ENCODE data around the gene GNAT3.

Gene GNAT3

GRCh38 chr7:80449836-80450235 is 62.0 kb downstream of the GNAT3 start:
- peaks cover 7% of the 10 kb centered on the region for H3K9me3 Mint-ChIP-seq
- no peaks in the 10 kb centered on the region for H3K4me1 Mint-ChIP-seq
- H3K27ac Mint-ChIP-seq (ENCODE audit: low read depth), result no peak overlapping the region
- DNase-seq (ENCODE audit: low spot score in 2 of 2) (no peak), ATAC-seq (replicated peaks; ENCODE audit: extremely low read depth, poor library complexity, severe bottlenecking) (no peak)
- H3K27me3 Mint-ChIP-seq, result no peaks in the 10 kb centered on the region
- no peak overlapping the region for H3K4me3 Mint-ChIP-seq
- H3K36me3 Mint-ChIP-seq (ENCODE audit: insufficient read depth), result no peaks in the 10 kb centered on the region

- H3K4me3 Mint-ChIP-seq, result no peak overlapping the region
- peaks cover 24% of the 10 kb centered on the region for H3K9me3 Mint-ChIP-seq
- H3K36me3 Mint-ChIP-seq (ENCODE audit: insufficient read depth), result no peaks in the 10 kb centered on the region
- ATAC-seq (replicated peaks; ENCODE audit: extremely low read depth, poor library complexity, severe bottlenecking) (no peak), DNase-seq (ENCODE audit: low spot score in 2 of 2) (no peak)
- H3K27me3 Mint-ChIP-seq, result no peaks in the 10 kb centered on the region
- no peaks in the 10 kb centered on the region for H3K4me1 Mint-ChIP-seq
- no peak overlapping the region for H3K27ac Mint-ChIP-seq (ENCODE audit: low read depth)
Measured at GRCh38 chr7:80445351-80445750, 66.5 kb downstream of the GNAT3 start.

GRCh38 chr7:80444811-80445210 is 67.1 kb downstream of the GNAT3 start:
- Mint-ChIP-seq H3K4me1 (no peaks in the 10 kb centered on the region), H3K27me3 (no peaks in the 10 kb centered on the region), H3K9me3 (peaks cover 25% of the 10 kb centered on the region), H3K4me3 (no peak overlapping the region), H3K27ac (ENCODE audit: low read depth) (no peak overlapping the region), H3K36me3 (ENCODE audit: insufficient read depth) (no peaks in the 10 kb centered on the region)
- no peak for ATAC-seq (replicated peaks; ENCODE audit: extremely low read depth, poor library complexity, severe bottlenecking)
- DNase-seq (ENCODE audit: low spot score in 2 of 2), result no peak

- ATAC-seq (replicated peaks; ENCODE audit: extremely low read depth, poor library complexity, severe bottlenecking), result no peak
- H3K4me3 Mint-ChIP-seq, result no peak overlapping the region
- no peaks in the 10 kb centered on the region for H3K4me1 Mint-ChIP-seq
- no peak overlapping the region for H3K27ac Mint-ChIP-seq (ENCODE audit: low read depth)
- no peaks in the 10 kb centered on the region for H3K36me3 Mint-ChIP-seq (ENCODE audit: insufficient read depth)
- peaks cover 20% of the 10 kb centered on the region for H3K9me3 Mint-ChIP-seq
- no peak for DNase-seq (ENCODE audit: low spot score in 2 of 2)
- H3K27me3 Mint-ChIP-seq, result no peaks in the 10 kb centered on the region
Measured at GRCh38 chr7:80443325-80443724, 68.5 kb downstream of the GNAT3 start.

- Mint-ChIP-seq H3K27me3 (no peaks in the 10 kb centered on the region), H3K36me3 (ENCODE audit: insufficient read depth) (no peaks in the 10 kb centered on the region), H3K4me3 (no peak overlapping the region), H3K4me1 (no peaks in the 10 kb centered on the region), H3K27ac (ENCODE audit: low read depth) (no peak overlapping the region), H3K9me3 (peaks cover 20% of the 10 kb centered on the region)
- no peak for ATAC-seq (replicated peaks; ENCODE audit: extremely low read depth, poor library complexity, severe bottlenecking)
- no peak for DNase-seq (ENCODE audit: low spot score in 2 of 2)
Measured at GRCh38 chr7:80440883-80441282, 71.0 kb downstream of the GNAT3 start.

- DNase-seq (ENCODE audit: low spot score in 2 of 2) (no peak), ATAC-seq (replicated peaks; ENCODE audit: extremely low read depth, poor library complexity, severe bottlenecking) (no peak)
- Mint-ChIP-seq H3K27ac (ENCODE audit: low read depth) (no peak overlapping the region), H3K36me3 (ENCODE audit: insufficient read depth) (no peaks in the 10 kb centered on the region), H3K27me3 (no peaks in the 10 kb centered on the region), H3K4me1 (no peaks in the 10 kb centered on the region), H3K4me3 (no peak overlapping the region), H3K9me3 (peaks cover 20% of the 10 kb centered on the region)
Measured at GRCh38 chr7:80439894-80440821, 71.7 kb downstream of the GNAT3 start.

GRCh38 chr7:80435521-80435920 is 76.3 kb downstream of the GNAT3 start:
- ATAC-seq (replicated peaks; ENCODE audit: extremely low read depth, poor library complexity, severe bottlenecking) (no peak), DNase-seq (ENCODE audit: low spot score in 2 of 2) (no peak)
- no peak overlapping the region for H3K4me3 Mint-ChIP-seq
- H3K27me3 Mint-ChIP-seq, result no peaks in the 10 kb centered on the region
- no peak overlapping the region for H3K27ac Mint-ChIP-seq (ENCODE audit: low read depth)
- H3K9me3 Mint-ChIP-seq, result peaks cover 26% of the 10 kb centered on the region
- peaks cover 1% of the 10 kb centered on the region for H3K36me3 Mint-ChIP-seq (ENCODE audit: insufficient read depth)
- no peaks in the 10 kb centered on the region for H3K4me1 Mint-ChIP-seq

GRCh38 chr7:80434047-80434446 is 77.8 kb downstream of the GNAT3 start:
- Mint-ChIP-seq H3K27ac (ENCODE audit: low read depth) (no peak overlapping the region), H3K36me3 (ENCODE audit: insufficient read depth) (peaks cover 1% of the 10 kb centered on the region), H3K4me3 (no peak overlapping the region), H3K9me3 (peaks cover 28% of the 10 kb centered on the region), H3K4me1 (no peaks in the 10 kb centered on the region), H3K27me3 (no peaks in the 10 kb centered on the region)
- ATAC-seq (replicated peaks; ENCODE audit: extremely low read depth, poor library complexity, severe bottlenecking) (no peak), DNase-seq (ENCODE audit: low spot score in 2 of 2) (no peak)

- Mint-ChIP-seq H3K4me1 (no peaks in the 10 kb centered on the region), H3K27ac (ENCODE audit: low read depth) (no peak overlapping the region), H3K36me3 (ENCODE audit: insufficient read depth) (peaks cover 1% of the 10 kb centered on the region), H3K27me3 (no peaks in the 10 kb centered on the region), H3K4me3 (no peak overlapping the region), H3K9me3 (peaks cover 30% of the 10 kb centered on the region)
- ATAC-seq (replicated peaks; ENCODE audit: extremely low read depth, poor library complexity, severe bottlenecking) (no peak), DNase-seq (ENCODE audit: low spot score in 2 of 2) (no peak)
Measured at GRCh38 chr7:80432166-80432565, 79.7 kb downstream of the GNAT3 start.

GRCh38 chr7:80429181-80429580 is 82.7 kb downstream of the GNAT3 start:
- Mint-ChIP-seq H3K27ac (ENCODE audit: low read depth) (no peak overlapping the region), H3K4me1 (no peaks in the 10 kb centered on the region), H3K9me3 (peaks cover 32% of the 10 kb centered on the region)

GRCh38 chr7:80428161-80429054 is 83.5 kb downstream of the GNAT3 start:
- no peaks in the 10 kb centered on the region for H3K36me3 Mint-ChIP-seq (ENCODE audit: insufficient read depth)
- no peak for DNase-seq (ENCODE audit: low spot score in 2 of 2)
- no peak for ATAC-seq (replicated peaks; ENCODE audit: extremely low read depth, poor library complexity, severe bottlenecking)
- H3K4me3 Mint-ChIP-seq, result no peak overlapping the region
- H3K27me3 Mint-ChIP-seq, result no peaks in the 10 kb centered on the region
- H3K4me1 Mint-ChIP-seq, result no peaks in the 10 kb centered on the region
- H3K27ac Mint-ChIP-seq (ENCODE audit: low read depth), result no peak overlapping the region
- peaks cover 35% of the 10 kb centered on the region for H3K9me3 Mint-ChIP-seq

More at GRCh38 chr7:80429181-80429580, 82.7 kb downstream of the GNAT3 start:
- no peaks in the 10 kb centered on the region for H3K27me3 Mint-ChIP-seq
- ATAC-seq (replicated peaks; ENCODE audit: extremely low read depth, poor library complexity, severe bottlenecking) (no peak), DNase-seq (ENCODE audit: low spot score in 2 of 2) (no peak)
- H3K36me3 Mint-ChIP-seq (ENCODE audit: insufficient read depth), result no peaks in the 10 kb centered on the region
- H3K4me3 Mint-ChIP-seq, result no peak overlapping the region

- H3K27me3 Mint-ChIP-seq, result no peaks in the 10 kb centered on the region
- H3K36me3 Mint-ChIP-seq (ENCODE audit: insufficient read depth), result no peaks in the 10 kb centered on the region
- H3K9me3 Mint-ChIP-seq, result peaks cover 34% of the 10 kb centered on the region
- no peak overlapping the region for H3K4me3 Mint-ChIP-seq
- ATAC-seq (replicated peaks; ENCODE audit: extremely low read depth, poor library complexity, severe bottlenecking) (no peak), DNase-seq (ENCODE audit: low spot score in 2 of 2) (no peak)
- no peaks in the 10 kb centered on the region for H3K4me1 Mint-ChIP-seq
- H3K27ac Mint-ChIP-seq (ENCODE audit: low read depth), result no peak overlapping the region
Measured at GRCh38 chr7:80427218-80427617, 84.6 kb downstream of the GNAT3 start.

All from central memory CD8-positive, alpha-beta T cell (primary cell).